Kidney (tissue), 14 donors: Measurements from ENCODE around the gene DOK7. TPM values are rescaled to one million over a fixed set of nuclear protein-coding genes. Genes with fewer than 3 reads are reported as not detected.
A peak's percentile ranks its signal among the peaks of the same experiment; 100 is the strongest.

ENCODE experiments used
- DNase-seq, 5 donors: peaks; one replicate each; pipeline ENCODE4 v3.0.0-alpha.2; 2013 to 2020
- FAIRE-seq: peaks from 2 replicates; lab custom pipeline; 2012; peaks lifted over from hg19 to GRCh38; lab: Jason Lieb, UNC
- H3K27ac ChIP-seq, 2 donors: one replicate each; pipeline ENCODE4 v1.7.0; 2013; ENCODE audit warnings: low read depth in 2 of 2, low read length in 2 of 2, inconsistent platforms in 1 of 2
- H3K27me3 ChIP-seq: one replicate; pipeline ENCODE4 v1.7.1; 2013; ENCODE audit warnings: low read length, inconsistent platforms; ENCODE audit not compliant: control insufficient read depth, insufficient read depth
- H3K36me3 ChIP-seq, 3 donors: one replicate each; pipeline versions ENCODE4 v1.7.0 to v1.7.1; 2013; ENCODE audit warnings: low read length in 3 of 3, control low read depth in 1 of 3, inconsistent platforms in 1 of 3; ENCODE audit not compliant: insufficient read depth in 3 of 3, control insufficient read depth in 2 of 3
- H3K4me1 ChIP-seq, 3 donors: one replicate each; pipeline versions ENCODE4 v1.7.0 to v1.7.1; 2013; ENCODE audit warnings: low read length in 3 of 3, inconsistent platforms in 1 of 3, low read depth in 1 of 3; ENCODE audit not compliant: control insufficient read depth in 2 of 3, insufficient read depth in 2 of 3
- H3K4me3 ChIP-seq, 3 donors: one replicate each; pipeline versions ENCODE4 v1.7.0 to v1.8.1; 2013; ENCODE audit warnings: low read length in 3 of 3, control low read depth in 1 of 3, inconsistent platforms in 1 of 3
- H3K9ac ChIP-seq, 3 donors: one replicate each; pipeline versions ENCODE4 v1.7.0 to v1.7.1; 2013; ENCODE audit warnings: low read length in 3 of 3, control low read depth in 1 of 3, inconsistent platforms in 1 of 3
- H3K9me3 ChIP-seq, 3 donors: one replicate each; pipeline versions ENCODE4 v1.7.0 to v1.7.1; 2013; ENCODE audit warnings: low read length in 3 of 3, control low read depth in 1 of 3, inconsistent platforms in 1 of 3; ENCODE audit not compliant: control insufficient read depth in 2 of 3, insufficient read depth in 1 of 3
- intact Hi-C: fragments of 100-400 bp; cut with DNase I; formaldehyde crosslinking; loops from one replicate; pipeline ENCODE4 v1.11.1; 2022
- polyA plus RNA-seq: library from polyadenylated mRNA; stranded (reverse); fragments of 350-450 nt; fragmentation: Illumina TruSeq; extraction: RNeasy Lipid Tissue Mini Kit (QIAGEN cat#74804); gene quantifications from one replicate; pipeline ENCODE4 v1.2.3, GENCODE V29; 2014; ENCODE audit warnings: low read depth, low replicate concordance; ENCODE audit not compliant: insufficient read depth
- total RNA-seq: library from RNA; stranded (reverse); fragmentation: NEBNext Ultra II Directional; extraction: Animal tissue kit (Norgen Biotek cat#: 25700); gene quantifications from one replicate; pipeline ENCODE4 v1.2.1, GENCODE V29; 2021
- TF ChIP-seq, protein P1 (sequence below): IDR thresholded peaks from 3 replicates; pipeline ENCODE4 v1.5.1; 2012; ENCODE audit warnings: mild to moderate bottlenecking, moderate library complexity, borderline replicate concordance; ENCODE audit not compliant: insufficient read depth; ENCODE audit errors: extremely low read depth
- donor health status: control.
- donor health status: control.
- donor health status: control.
- donor health status: control.
- donor health status: control.
- donor health status: DM: yes; HTN: yes; CAD: no.
- donor health status: Normal renal cell carcinoma (clear cell type).

Gene DOK7
- total and polyA plus RNA-seq, 2 donors from 2014 or later = 1.2 to 7.0 TPM

DNA sequence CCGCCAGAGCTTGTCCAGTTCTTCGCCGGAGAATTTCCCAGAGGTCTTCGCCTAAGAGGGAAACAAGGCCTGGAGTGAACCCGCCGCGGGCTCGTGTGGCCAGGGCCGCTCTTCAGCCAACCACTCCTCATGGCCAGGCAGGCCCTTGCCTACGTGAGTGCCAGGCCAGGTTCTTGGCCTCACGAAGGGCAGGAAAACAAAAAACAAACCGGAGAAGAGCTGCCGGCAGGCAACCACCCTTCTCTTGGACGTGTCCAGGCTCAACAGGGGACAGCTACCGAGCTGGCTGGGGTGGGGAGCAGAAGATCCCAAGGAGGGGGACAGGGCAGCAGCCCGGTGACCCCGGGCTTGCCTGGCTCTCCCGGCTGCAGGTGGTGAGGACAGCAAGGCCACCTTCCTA is 55.8 kb downstream of the DOK7 start:
- intact Hi-C loops = no loop called here
- H3K36me3 ChIP-seq = peaks cover 0 to 68% (median 34%) of the 10 kb centered on the region in 3 donors

DNA sequence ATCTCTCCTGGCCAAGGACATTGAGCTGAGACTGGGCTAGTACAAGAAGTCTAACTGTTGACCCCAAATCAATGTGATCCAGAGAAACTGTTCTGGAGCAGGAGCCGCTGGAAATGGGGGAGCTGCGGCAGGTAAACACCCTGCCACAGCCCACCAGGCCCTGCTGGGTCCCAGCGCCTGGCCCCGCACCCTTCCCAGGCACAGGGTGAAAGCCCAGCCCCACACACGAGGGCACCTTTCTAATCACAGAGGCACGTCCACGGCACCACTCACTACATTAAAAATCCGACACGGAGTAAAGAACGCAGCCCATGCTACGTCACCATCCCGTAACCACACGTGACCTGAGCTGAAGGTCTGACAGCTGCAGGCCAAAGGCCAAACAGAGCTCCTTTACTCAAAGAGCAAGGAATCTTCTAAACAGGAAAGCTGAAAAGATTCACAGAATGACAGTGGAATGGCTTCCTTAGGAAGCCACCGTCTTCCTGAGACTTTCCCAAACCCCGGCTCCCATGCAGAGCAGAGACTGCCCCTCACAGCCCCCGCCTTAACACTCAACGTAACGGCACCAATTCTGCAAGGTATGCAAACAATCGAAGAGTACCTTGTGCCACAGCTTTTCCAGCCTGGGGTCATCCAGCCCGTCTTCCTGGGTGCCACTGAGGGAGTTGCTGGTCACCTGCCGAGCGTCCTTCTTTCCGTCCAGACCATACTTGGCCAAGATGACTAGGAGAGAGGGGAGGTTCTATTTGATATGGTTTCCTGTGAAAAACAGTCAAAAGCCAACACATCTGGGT is 56.6 kb downstream of the DOK7 start:
- peak in 1 of 5 donors; percentile 33 for DNase-seq

More for the DNA sequence above, 55.8 kb downstream of the DOK7 start:
- H3K27me3 ChIP-seq = no peaks in the 10 kb centered on the region
- TF ChIP-seq, protein P1, sequence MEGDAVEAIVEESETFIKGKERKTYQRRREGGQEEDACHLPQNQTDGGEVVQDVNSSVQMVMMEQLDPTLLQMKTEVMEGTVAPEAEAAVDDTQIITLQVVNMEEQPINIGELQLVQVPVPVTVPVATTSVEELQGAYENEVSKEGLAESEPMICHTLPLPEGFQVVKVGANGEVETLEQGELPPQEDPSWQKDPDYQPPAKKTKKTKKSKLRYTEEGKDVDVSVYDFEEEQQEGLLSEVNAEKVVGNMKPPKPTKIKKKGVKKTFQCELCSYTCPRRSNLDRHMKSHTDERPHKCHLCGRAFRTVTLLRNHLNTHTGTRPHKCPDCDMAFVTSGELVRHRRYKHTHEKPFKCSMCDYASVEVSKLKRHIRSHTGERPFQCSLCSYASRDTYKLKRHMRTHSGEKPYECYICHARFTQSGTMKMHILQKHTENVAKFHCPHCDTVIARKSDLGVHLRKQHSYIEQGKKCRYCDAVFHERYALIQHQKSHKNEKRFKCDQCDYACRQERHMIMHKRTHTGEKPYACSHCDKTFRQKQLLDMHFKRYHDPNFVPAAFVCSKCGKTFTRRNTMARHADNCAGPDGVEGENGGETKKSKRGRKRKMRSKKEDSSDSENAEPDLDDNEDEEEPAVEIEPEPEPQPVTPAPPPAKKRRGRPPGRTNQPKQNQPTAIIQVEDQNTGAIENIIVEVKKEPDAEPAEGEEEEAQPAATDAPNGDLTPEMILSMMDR = no peak
- H3K4me1 ChIP-seq = no peaks in the 10 kb centered on the region
- no peak overlapping the region for H3K9ac ChIP-seq
- no peak overlapping the region for H3K27ac ChIP-seq
- DNase-seq (peak in 1 of 5 donors; percentile 63), FAIRE-seq (no peak)
- H3K9me3 ChIP-seq = no peaks in the 10 kb centered on the region
- no peak overlapping the region for H3K4me3 ChIP-seq

DNA sequence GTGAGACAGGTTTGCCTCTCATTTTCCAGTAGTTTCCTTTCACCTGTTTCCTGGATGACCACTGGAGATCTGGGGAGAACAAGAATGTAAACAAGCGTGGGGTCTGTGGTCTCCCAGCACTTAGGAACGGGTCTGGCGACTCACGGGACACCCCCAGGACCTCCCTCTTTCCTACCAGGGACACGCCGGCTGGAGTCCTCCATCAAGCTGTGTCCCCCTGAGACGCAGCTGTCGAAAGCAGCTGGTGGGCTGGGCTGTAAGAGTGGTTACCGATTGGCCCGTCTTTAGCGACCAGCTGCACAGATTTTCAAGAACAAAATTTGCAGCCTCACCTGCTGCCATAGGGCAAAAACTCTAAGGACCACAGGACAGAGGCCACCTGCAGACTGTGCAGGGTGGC is 57.2 kb downstream of the DOK7 start:
- Histone ChIP-seq H3K4me1 (no peaks in the 10 kb centered on the region), H3K9ac (no peak overlapping the region), H3K27ac (no peak overlapping the region), H3K27me3 (no peaks in the 10 kb centered on the region), H3K36me3 (peaks cover 2 to 74% (median 45%) of the 10 kb centered on the region in 3 donors), H3K9me3 (no peaks in the 10 kb centered on the region), H3K4me3 (no peak overlapping the region)
- DNase-seq (peak in 1 of 5 donors; percentile 33), FAIRE-seq (no peak)
- TF ChIP-seq, protein P1 = no peak
- intact Hi-C loops = no loop called here

More for the DNA sequence above, 56.6 kb downstream of the DOK7 start:
- Histone ChIP-seq H3K4me1 (no peaks in the 10 kb centered on the region), H3K27ac (no peak overlapping the region), H3K36me3 (peaks cover 2 to 69% (median 40%) of the 10 kb centered on the region in 3 donors), H3K4me3 (no peak overlapping the region), H3K27me3 (no peaks in the 10 kb centered on the region), H3K9ac (no peak overlapping the region), H3K9me3 (no peaks in the 10 kb centered on the region)
- TF ChIP-seq, protein P1 = no peak
- intact Hi-C loops = no loop called here
- FAIRE-seq = no peak
